Stimulated activated effector memory CD8-positive, alpha-beta T cell treated with anti-CD3 and anti-CD28 coated beads, Interleukin-12 subunit alpha, Interleukin-12 subunit beta, amount 100 ng/mL, for 72 hours (primary cell): ENCODE measurements around the gene LEMD2.

Experiments used
- ATAC-seq: fragments of 150-1000 bp; cut with Tn5 transposase; 2 replicates; pipeline ENCODE4 v1.10.0; 2021
- DNase-seq, 2 donors: peaks; one replicate each; pipeline ENCODE4 v3.0.0; 2021 to 2022; ENCODE audit warnings: low spot score in 2 of 2
- H3K27ac Mint-ChIP-seq: one replicate; pipeline ENCODE4 v1.8.0; 2022; ENCODE audit warnings: mild to moderate bottlenecking, mixed read lengths
- H3K36me3 Mint-ChIP-seq: one replicate; pipeline ENCODE4 v1.8.0; 2022; ENCODE audit warnings: mild to moderate bottlenecking, mixed read lengths
- H3K4me1 Mint-ChIP-seq: one replicate; pipeline ENCODE4 v1.8.0; 2022; ENCODE audit warnings: mixed read lengths
- H3K4me3 Mint-ChIP-seq: one replicate; pipeline ENCODE4 v1.8.0; 2022; ENCODE audit warnings: mild to moderate bottlenecking, mixed read lengths
- H3K9me3 Mint-ChIP-seq: one replicate; pipeline ENCODE4 v1.8.0; 2022; ENCODE audit warnings: mixed read lengths

Gene LEMD2

DNA sequence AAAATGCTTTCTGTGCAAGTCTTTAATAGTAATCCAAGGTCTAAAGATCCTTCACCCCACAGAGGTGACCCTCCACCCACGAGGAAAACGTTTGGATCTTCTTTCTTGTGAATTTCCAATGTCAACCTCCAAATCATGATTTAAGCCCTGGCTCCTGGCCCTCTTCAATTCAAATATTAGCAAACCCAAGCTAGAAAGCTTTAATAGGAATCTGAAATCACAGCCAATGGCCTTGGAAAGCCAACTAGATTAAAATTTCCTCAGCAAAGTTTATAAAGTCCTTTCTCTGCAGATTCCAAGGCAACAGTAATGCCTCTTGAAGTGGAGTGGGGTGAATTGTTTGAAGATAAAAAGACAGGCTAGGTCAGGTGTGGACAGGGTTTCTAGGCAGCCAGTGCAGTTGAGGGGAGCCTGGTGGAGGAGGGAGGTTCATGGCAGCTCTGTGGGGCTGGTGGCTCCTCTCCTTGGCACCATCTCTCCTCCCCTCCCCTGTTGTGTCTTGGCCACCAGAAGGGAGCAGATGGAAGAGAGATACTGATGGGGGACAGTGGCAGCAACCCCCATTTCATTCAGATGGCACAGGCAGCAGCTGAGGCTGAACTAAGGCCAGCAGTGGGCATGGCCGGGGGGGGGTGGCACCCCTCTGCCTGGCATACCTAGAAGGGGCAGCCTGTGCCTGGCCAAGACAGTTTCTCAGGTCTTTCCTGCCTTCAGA, 65.4 kb downstream of the LEMD2 start:
- Mint-ChIP-seq H3K9me3 (no peaks in the 10 kb centered on the region), H3K36me3 (no peaks in the 10 kb centered on the region), H3K4me1 (no peaks in the 10 kb centered on the region), H3K4me3 (no peak overlapping the region), H3K27ac (no peak overlapping the region)
- no peak for ATAC-seq
- DNase-seq = no peak

DNA sequence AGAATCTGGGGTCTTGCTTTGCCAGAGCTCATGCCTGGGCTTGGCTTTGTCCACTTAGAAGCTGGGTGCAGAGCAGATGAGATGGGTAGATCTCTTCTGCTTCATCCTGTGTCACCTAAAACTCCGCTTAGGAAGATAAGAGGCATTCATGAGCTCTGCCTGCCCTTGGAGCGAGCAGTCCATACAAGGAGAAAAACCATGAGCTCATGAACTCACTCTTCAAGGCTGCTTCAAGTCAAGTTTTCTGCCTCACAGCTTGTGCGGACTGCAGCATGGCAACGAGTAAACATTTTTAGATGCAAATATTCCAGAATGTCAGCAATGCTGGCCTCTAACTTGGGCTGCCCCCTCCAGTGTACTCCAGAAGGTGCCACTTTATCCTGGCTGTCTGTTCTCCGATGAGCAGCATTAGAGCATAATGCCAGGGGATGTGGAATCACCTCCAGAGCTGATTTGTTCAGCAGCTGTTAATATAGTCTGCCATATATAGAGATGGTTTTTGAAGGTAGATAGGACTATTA, 66.8 kb downstream of the LEMD2 start:
- H3K27ac Mint-ChIP-seq = no peak overlapping the region
- H3K4me1 Mint-ChIP-seq = no peaks in the 10 kb centered on the region
- no peak overlapping the region for H3K4me3 Mint-ChIP-seq
- DNase-seq (no peak), ATAC-seq (no peak)
- H3K36me3 Mint-ChIP-seq = no peaks in the 10 kb centered on the region
- H3K9me3 Mint-ChIP-seq = no peaks in the 10 kb centered on the region

GRCh38 chr6:33721508-33721907, 67.4 kb downstream of the LEMD2 start:
- no peaks in the 10 kb centered on the region for H3K4me1 Mint-ChIP-seq
- H3K27ac Mint-ChIP-seq = no peak overlapping the region
- ATAC-seq (no peak), DNase-seq (no peak)
- H3K9me3 Mint-ChIP-seq = no peaks in the 10 kb centered on the region
- H3K36me3 Mint-ChIP-seq = no peaks in the 10 kb centered on the region
- H3K4me3 Mint-ChIP-seq = no peak overlapping the region
